Endothelial cell of umbilical vein (primary cell): Measurements from ENCODE around the gene CORO6. TPM values are rescaled to one million over a fixed set of nuclear protein-coding genes. Genes with fewer than 3 reads are reported as not detected.

ENCODE experiments used
- BruUV-seq: library from RNA; stranded (reverse); fragments of 400-500 nt; replicated peaks from 2 replicates; lab custom pipeline; 2021; lab: Mats Ljungman, UMichigan
- CTCF ChIA-PET: fragments of 300-600, 350-600 bp; sonication (Branson Sonifier 250); formaldehyde crosslinking; loops from one replicate; lab custom pipeline; 2021; ENCODE audit warnings: antibody characterized with exemption, inconsistent platforms; lab: Charles Lee
- POLR2A ChIA-PET: fragments of 300-600, 350-600 bp; sonication (Branson Sonifier 250); formaldehyde crosslinking; loops from one replicate; lab custom pipeline; 2021; ENCODE audit warnings: antibody characterized with exemption, inconsistent platforms; lab: Charles Lee
- DNase-seq: peaks from one replicate; pipeline ENCODE4 v3.0.0-alpha.2; 2011; ENCODE audit warnings: low read depth, low spot score
- FAIRE-seq: peaks from 2 replicates; lab custom pipeline; 2011; peaks lifted over from hg19 to GRCh38; lab: Jason Lieb, UNC
- H2AFZ ChIP-seq: 2 replicates; pipeline ENCODE4 v1.6.0; 2012; ENCODE audit warnings: low read depth, low read length, control low read depth, inconsistent platforms
- H3K27ac ChIP-seq: 2 replicates; pipeline ENCODE4 v1.5.1; 2011; ENCODE audit warnings: low read depth, mild to moderate bottlenecking, control low read depth, low read length, moderate library complexity; ENCODE audit not compliant: insufficient read depth
- H3K27me3 ChIP-seq, 2 experiments: 2 replicates each; pipeline versions ENCODE4 v1.6.0 to v1.6.1; 2011; ENCODE audit warnings: low read length in 2 of 2, mixed read lengths in 1 of 2; ENCODE audit not compliant: control insufficient read depth in 2 of 2, insufficient read depth in 2 of 2
- H3K36me3 ChIP-seq, 2 experiments: 2 replicates in 1 of 2; 3 replicates in 1 of 2; pipeline ENCODE4 v1.5.1; 2011; ENCODE audit warnings: low read length in 2 of 2, mild to moderate bottlenecking in 1 of 2, moderate library complexity in 1 of 2; ENCODE audit not compliant: control insufficient read depth in 2 of 2, insufficient read depth in 2 of 2; ENCODE audit errors: extremely low read depth in 1 of 2
- H3K4me1 ChIP-seq: 3 replicates; pipeline ENCODE4 v1.5.1; 2011; ENCODE audit warnings: mild to moderate bottlenecking, low read length; ENCODE audit not compliant: control insufficient read depth, insufficient read depth; ENCODE audit errors: extremely low read depth
- H3K4me2 ChIP-seq: 2 replicates; pipeline ENCODE4 v1.6.1; 2011; ENCODE audit warnings: low read length, control low read depth, mixed read lengths; ENCODE audit not compliant: insufficient read depth
- H3K4me3 ChIP-seq, 3 experiments: fragments of 200-600 bp in 1 of 3; sonication (generic), shearing (Covaris generic) in 1 of 3; replicated peaks in 1 of 3; 2 replicates each; pipeline ENCODE4 v1.5.1; 2011 to 2016; ENCODE audit warnings: control low read depth in 3 of 3, low read length in 3 of 3, mild to moderate bottlenecking in 2 of 3, inconsistent platforms in 1 of 3, low read depth in 1 of 3, moderate library complexity in 1 of 3; ENCODE audit not compliant: insufficient read depth in 1 of 3
- H3K79me2 ChIP-seq: 2 replicates; pipeline ENCODE4 v1.6.0; 2012; ENCODE audit warnings: low read length, inconsistent platforms; ENCODE audit not compliant: control insufficient read depth, insufficient read depth
- H3K9ac ChIP-seq: replicated peaks from 2 replicates; pipeline ENCODE3; 2011; ENCODE audit warnings: low read length, control low read depth; ENCODE audit not compliant: insufficient read depth; ENCODE audit errors: extremely low read depth
- H3K9me1 ChIP-seq: replicated peaks from 3 replicates; pipeline ENCODE4 v1.6.0; 2011; ENCODE audit warnings: mild to moderate bottlenecking, low read length; ENCODE audit not compliant: control insufficient read depth, insufficient read depth; ENCODE audit errors: extremely low read depth
- H3K9me3 ChIP-seq: replicated peaks from 2 replicates; pipeline ENCODE4 v1.5.1; 2012; ENCODE audit warnings: low read length, inconsistent platforms; ENCODE audit not compliant: control insufficient read depth, insufficient read depth
- H4K20me1 ChIP-seq: replicated peaks from 2 replicates; pipeline ENCODE3; 2011; ENCODE audit warnings: mild to moderate bottlenecking, low read length; ENCODE audit not compliant: control insufficient read depth, insufficient read depth; ENCODE audit errors: extremely low read depth
- CTCF ChIP-seq, 2 donors: IDR thresholded peaks; 1 replicate in 1 of 2; 2 replicates in 1 of 2; pipeline ENCODE4 v1.5.1; 2011; ENCODE audit warnings: low read length in 2 of 2, mild to moderate bottlenecking in 2 of 2, moderate library complexity in 2 of 2, control low read depth in 1 of 2, inconsistent platforms in 1 of 2, low read depth in 1 of 2; ENCODE audit not compliant: insufficient read depth in 1 of 2; ENCODE audit errors: extremely low read depth in 1 of 2
- EZH2 ChIP-seq: IDR thresholded peaks from 2 replicates; pipeline ENCODE4 v1.6.1; 2012; ENCODE audit warnings: borderline replicate concordance, low read depth, mild to moderate bottlenecking, moderate library complexity, low read length, inconsistent platforms; ENCODE audit not compliant: severe bottlenecking
- FOS ChIP-seq: IDR thresholded peaks from 2 replicates; pipeline ENCODE4 v1.6.1; 2011; ENCODE audit warnings: mild to moderate bottlenecking, low read length, moderate library complexity, borderline replicate concordance; ENCODE audit not compliant: insufficient read depth
- GATA2 ChIP-seq: IDR thresholded peaks from 2 replicates; pipeline ENCODE4 v1.7.0; 2011; ENCODE audit warnings: low read depth, mild to moderate bottlenecking, moderate library complexity, mixed read lengths, low read length; ENCODE audit not compliant: insufficient read length, insufficient read depth
- JUN ChIP-seq: IDR thresholded peaks from 2 replicates; pipeline ENCODE4 v1.6.1; 2011; ENCODE audit warnings: borderline replicate concordance, low read depth; ENCODE audit not compliant: insufficient read length, insufficient read depth
- MAX ChIP-seq: IDR thresholded peaks from 2 replicates; pipeline ENCODE4 v1.6.1; 2011; ENCODE audit not compliant: insufficient read depth, insufficient read length
- MYC ChIP-seq: IDR thresholded peaks from one replicate; pipeline ENCODE4 v1.6.1; 2011; ENCODE audit warnings: mild to moderate bottlenecking, low read depth, low read length
- POLR2A ChIP-seq: IDR thresholded peaks from 2 replicates; pipeline ENCODE4 v1.6.1; 2012; ENCODE audit warnings: low read depth, mild to moderate bottlenecking, control low read depth, low read length
- POLR2AphosphoS5 ChIP-seq: IDR thresholded peaks from 2 replicates; pipeline ENCODE4 v1.6.1; 2012; ENCODE audit warnings: low read depth, mild to moderate bottlenecking, control low read depth, low read length, moderate library complexity; ENCODE audit not compliant: insufficient read depth
- dilution Hi-C: fragments of 300-500 bp; cut with MboI; formaldehyde crosslinking; loops from one replicate; pipeline ENCODE4 v1.15.0; 2019; ENCODE audit warnings: low sequenced_read_pairs; ENCODE audit not compliant: extremely low pct_ligation_motif_present
- intact Hi-C: fragments of 100-400 bp; cut with micrococcal nuclease; formaldehyde crosslinking; loops from one replicate; pipeline ENCODE4 v1.10.0; 2022
- polyA plus RNA-seq, 4 experiments: library from polyadenylated mRNA; depleted of rRNA in 3 of 4; stranded (reverse) in 3 of 4; unstranded in 1 of 4; fragments of >200 nt; gene quantifications; 2 replicates each; pipeline versions ENCODE4 v1.2.1 to v1.2.3, GENCODE V29; 2011 to 2012; ENCODE audit warnings: missing spikeins in 1 of 4
- total RNA-seq: library from RNA; stranded (reverse); gene quantifications from 2 replicates; pipeline ENCODE4 v1.2.3, GENCODE V29; 2021

The CORO6 gene
- total and polyA plus RNA-seq, 2 donors (not counting 3 experiments of a cell fraction or from before 2014, with no cell fraction given): 10.7 to 14.7 TPM

GRCh38 chr17:29594519-29595090 is 28.1 kb downstream of the CORO6 start:
- Histone ChIP-seq H3K4me1 (peaks cover 42% of the 10 kb centered on the region), H3K4me2 (peak overlapping the region; percentile 57), H3K27ac (peak overlapping the region; percentile 1), H2AFZ (no peak overlapping the region), H4K20me1 (no peaks in the 10 kb centered on the region), H3K9ac (no peak overlapping the region), H3K27me3 (no peaks in the 10 kb centered on the region), H3K9me3 (no peaks in the 10 kb centered on the region), H3K4me3 (no peak overlapping the region), H3K9me1 (no peaks in the 10 kb centered on the region), H3K36me3 (no peaks in the 10 kb centered on the region), H3K79me2 (peaks cover 10% of the 10 kb centered on the region)
- CTCF ChIA-PET: interaction anchor here (1.1 to 9.2 kb wide), 7 partner anchors 9 to 224 kb away, joined by 3 to 152 read pairs (median 50); no protein-coding TSS in a partner anchor
- FAIRE-seq (no peak), DNase-seq (no peak)
- intact Hi-C loops (loop anchor here (5.0 kb wide), 1 partner anchor 302 kb away; the partner anchor contains the start of gene NUFIP2), dilution Hi-C loops (no loop called here)
- no TSS peak for BruUV-seq
- POLR2A ChIA-PET: no interaction called here
- TF ChIP-seq GATA2: no peak
- no peak for TF ChIP-seq POLR2A
- TF ChIP-seq MYC: no peak
- no peak for TF ChIP-seq MAX
- no peak for TF ChIP-seq FOS
- TF ChIP-seq POLR2AphosphoS5: no peak
- no peak for TF ChIP-seq CTCF (IDR thresholded peaks at IDR 0.05; ENCODE audit: extremely low read depth in 1 of 2, insufficient read depth in 1 of 2, low read depth in 1 of 2, low read length in 2 of 2)
- TF ChIP-seq JUN: no peak
- no peak for TF ChIP-seq EZH2
